Adrenal gland (tissue), 5 donors: Measurements from ENCODE around the gene STOML3.

ENCODE experiments used
- CTCF ChIP-seq, 6 experiments: fragments of 450-650 bp in 4 of 6; fragments of 200-600 bp in 2 of 6; sonication (generic) in 1 of 6; IDR thresholded peaks; 1 replicate in 5 of 6; 2 replicates in 1 of 6; pipeline versions ENCODE4 v1.5.1 to v1.8.0; 2016 to 2021; ENCODE audit warnings: antibody characterized with exemption in 6 of 6, mild to moderate bottlenecking in 2 of 6, moderate library complexity in 1 of 6
- POLR2A ChIP-seq, 2 donors: fragments of 450-650 bp; IDR thresholded peaks; one replicate each; pipeline ENCODE4 v1.6.1; 2017; ENCODE audit warnings: antibody characterized with exemption in 2 of 2, mild to moderate bottlenecking in 2 of 2, moderate library complexity in 1 of 2
- donor health status: DM: no; HTN: no; CAD: no.

GRCh38 chr13:38979891-38980749, 10.5 kb downstream of the STOML3 start:
- TF ChIP-seq CTCF (IDR thresholded peaks at IDR 0.05) (no peak), POLR2A (IDR thresholded peaks at IDR 0.05) (no peak)
